HepG2 (cell line): ENCODE measurements around the gene GCNT2. TPM values are rescaled to one million over a fixed set of nuclear protein-coding genes. Genes with fewer than 3 reads are reported as not detected.

ENCODE experiments used
- CCDC6 ChIP-seq: sonication (generic); formaldehyde crosslinking; IDR thresholded peaks from 2 replicates; pipeline ENCODE4 v1.8.1; 2022; ENCODE audit warnings: mild to moderate bottlenecking, missing genetic modification reagents, moderate library complexity
- CEBPG ChIP-seq: IDR thresholded peaks from 2 replicates; pipeline ENCODE4 v1.6.1; 2016
- CREM ChIP-seq, 2 experiments: sonication (generic) in 1 of 2; formaldehyde crosslinking in 1 of 2; IDR thresholded peaks; 2 replicates each; pipeline versions ENCODE4 v1.4.0 to v1.6.1; 2016 to 2020; ENCODE audit warnings: antibody characterized with exemption in 1 of 2, mild to moderate bottlenecking in 1 of 2, missing genetic modification reagents in 1 of 2
- FOXJ3 ChIP-seq: sonication (generic); formaldehyde crosslinking; IDR thresholded peaks from 2 replicates; pipeline ENCODE4 v1.4.0; 2020; ENCODE audit warnings: missing genetic modification reagents, mild to moderate bottlenecking, borderline replicate concordance
- GATAD1 ChIP-seq: IDR thresholded peaks from 2 replicates; pipeline ENCODE4 v1.6.1; 2016; ENCODE audit warnings: missing genetic modification reagents, missing compliant biosample characterization
- HHEX ChIP-seq: IDR thresholded peaks from 2 replicates; pipeline ENCODE4 v1.6.1; 2016; ENCODE audit warnings: control low read depth
- KAT8 ChIP-seq: IDR thresholded peaks from 2 replicates; pipeline ENCODE4 v1.6.1; 2016; ENCODE audit warnings: missing genetic modification reagents, missing compliant biosample characterization
- MLX ChIP-seq: IDR thresholded peaks from 2 replicates; pipeline ENCODE4 v1.6.1; 2016
- NCOA2 ChIP-seq: sonication (generic); formaldehyde crosslinking; IDR thresholded peaks from 2 replicates; pipeline ENCODE4 v1.8.0; 2022; ENCODE audit warnings: inconsistent platforms
- NFYC ChIP-seq: IDR thresholded peaks from 2 replicates; pipeline ENCODE4 v1.6.1; 2016; ENCODE audit warnings: missing genetic modification reagents, missing compliant biosample characterization
- NKX3-1 ChIP-seq: sonication (generic); formaldehyde crosslinking; IDR thresholded peaks from 2 replicates; pipeline ENCODE4 v1.5.0; 2020; ENCODE audit warnings: missing genetic modification reagents
- NONO ChIP-seq, 2 experiments: fragments of 450-650 bp in 1 of 2; sonication (generic) in 1 of 2; formaldehyde crosslinking in 1 of 2; IDR thresholded peaks in 1 of 2; conservative IDR thresholded peaks in 1 of 2; 2 replicates each; pipeline versions ENCODE4 v1.6.1 to v1.8.0; 2017 to 2022; ENCODE audit warnings: mild to moderate bottlenecking in 1 of 2, missing genetic modification reagents in 1 of 2, moderate library complexity in 1 of 2
- PITX1 ChIP-seq: sonication (generic); formaldehyde crosslinking; IDR thresholded peaks from 2 replicates; pipeline ENCODE4 v1.5.1; 2020; ENCODE audit warnings: mild to moderate bottlenecking, missing genetic modification reagents
- POLR2A ChIP-seq, 2 experiments: IDR thresholded peaks; 2 replicates each; pipeline ENCODE4 v1.6.1; 2011; ENCODE audit warnings: low read depth in 2 of 2, low read length in 2 of 2, mild to moderate bottlenecking in 1 of 2, moderate library complexity in 1 of 2; ENCODE audit not compliant: insufficient read depth in 1 of 2
- SMYD3 ChIP-seq: sonication (generic); formaldehyde crosslinking; IDR thresholded peaks from 2 replicates; pipeline ENCODE4 v1.8.1; 2023; ENCODE audit warnings: mild to moderate bottlenecking, missing genetic modification reagents
- SP140L ChIP-seq: sonication (generic); formaldehyde crosslinking; IDR thresholded peaks from 2 replicates; pipeline ENCODE4 v1.4.0; 2020; ENCODE audit warnings: missing genetic modification reagents, borderline replicate concordance
- THAP11 ChIP-seq: IDR thresholded peaks from 2 replicates; pipeline ENCODE4 v1.6.1; 2016; ENCODE audit warnings: missing biosample characterization, missing genetic modification reagents
- ZFP36 ChIP-seq: fragments of 150-350 bp; IDR thresholded peaks from 2 replicates; pipeline ENCODE4 v1.6.1; 2018; ENCODE audit warnings: borderline replicate concordance, low read length, low read depth; ENCODE audit not compliant: partially characterized antibody
- ZNF124 ChIP-seq: sonication (generic); formaldehyde crosslinking; IDR thresholded peaks from 2 replicates; pipeline ENCODE4 v1.4.0; 2020; ENCODE audit warnings: missing genetic modification reagents
- ZNF326 ChIP-seq: sonication (generic); formaldehyde crosslinking; IDR thresholded peaks from 2 replicates; pipeline ENCODE4 v1.4.0; 2020; ENCODE audit warnings: missing genetic modification reagents, borderline replicate concordance
- polyA plus RNA-seq, 8 experiments: library from polyadenylated mRNA; depleted of rRNA in 3 of 8; stranded (reverse) in 7 of 8; unstranded in 1 of 8; fragments of >200 nt; fragmentation: Illumina TruSeq in 4 of 8; extraction: Trizol in 4 of 8; gene quantifications; 2 replicates each; pipeline versions ENCODE4 v1.2.1 to v1.2.3, GENCODE V29; 2011 to 2016; ENCODE audit warnings: low read depth in 4 of 8, missing spikeins in 1 of 8, mixed read lengths in 1 of 8; ENCODE audit not compliant: insufficient read depth in 1 of 8
- total RNA-seq, 5 experiments: library from RNA; depleted of rRNA; stranded (reverse); fragments of >200 nt; fragmentation: Illumina TruSeq; extraction: Trizol; gene quantifications; 2 replicates each; pipeline ENCODE4 v1.2.3, GENCODE V29; 2016; ENCODE audit warnings: low read depth in 1 of 5
- TF ChIP-seq, protein P1 (sequence below): IDR thresholded peaks from 2 replicates; pipeline ENCODE4 v1.4.0; 2020; ENCODE audit warnings: mild to moderate bottlenecking, missing genetic modification reagents
- TF ChIP-seq, protein P2 (sequence below): sonication (generic); formaldehyde crosslinking; IDR thresholded peaks from 2 replicates; pipeline ENCODE4 v1.4.0; 2020; ENCODE audit warnings: missing genetic modification reagents
- TF ChIP-seq, protein P3 (sequence below), 2 experiments: fragments of 450-650 bp in 1 of 2; sonication (generic) in 1 of 2; formaldehyde crosslinking; IDR thresholded peaks; 2 replicates each; pipeline versions ENCODE4 v1.5.0 to v1.8.0; 2020 to 2022; ENCODE audit warnings: mild to moderate bottlenecking in 1 of 2, missing genetic modification reagents in 1 of 2
- TF ChIP-seq, protein P4 (sequence below): sonication (generic); IDR thresholded peaks from 2 replicates; pipeline ENCODE4 v1.6.1; 2016; ENCODE audit warnings: low read depth, borderline replicate concordance

Gene GCNT2
- total and polyA plus RNA-seq, 2 of the 13 experiments (the other 11 are each of a cell fraction or from before 2014, with no cell fraction given) = 11.8 to 31.9 TPM

- TF ChIP-seq, protein P1, sequence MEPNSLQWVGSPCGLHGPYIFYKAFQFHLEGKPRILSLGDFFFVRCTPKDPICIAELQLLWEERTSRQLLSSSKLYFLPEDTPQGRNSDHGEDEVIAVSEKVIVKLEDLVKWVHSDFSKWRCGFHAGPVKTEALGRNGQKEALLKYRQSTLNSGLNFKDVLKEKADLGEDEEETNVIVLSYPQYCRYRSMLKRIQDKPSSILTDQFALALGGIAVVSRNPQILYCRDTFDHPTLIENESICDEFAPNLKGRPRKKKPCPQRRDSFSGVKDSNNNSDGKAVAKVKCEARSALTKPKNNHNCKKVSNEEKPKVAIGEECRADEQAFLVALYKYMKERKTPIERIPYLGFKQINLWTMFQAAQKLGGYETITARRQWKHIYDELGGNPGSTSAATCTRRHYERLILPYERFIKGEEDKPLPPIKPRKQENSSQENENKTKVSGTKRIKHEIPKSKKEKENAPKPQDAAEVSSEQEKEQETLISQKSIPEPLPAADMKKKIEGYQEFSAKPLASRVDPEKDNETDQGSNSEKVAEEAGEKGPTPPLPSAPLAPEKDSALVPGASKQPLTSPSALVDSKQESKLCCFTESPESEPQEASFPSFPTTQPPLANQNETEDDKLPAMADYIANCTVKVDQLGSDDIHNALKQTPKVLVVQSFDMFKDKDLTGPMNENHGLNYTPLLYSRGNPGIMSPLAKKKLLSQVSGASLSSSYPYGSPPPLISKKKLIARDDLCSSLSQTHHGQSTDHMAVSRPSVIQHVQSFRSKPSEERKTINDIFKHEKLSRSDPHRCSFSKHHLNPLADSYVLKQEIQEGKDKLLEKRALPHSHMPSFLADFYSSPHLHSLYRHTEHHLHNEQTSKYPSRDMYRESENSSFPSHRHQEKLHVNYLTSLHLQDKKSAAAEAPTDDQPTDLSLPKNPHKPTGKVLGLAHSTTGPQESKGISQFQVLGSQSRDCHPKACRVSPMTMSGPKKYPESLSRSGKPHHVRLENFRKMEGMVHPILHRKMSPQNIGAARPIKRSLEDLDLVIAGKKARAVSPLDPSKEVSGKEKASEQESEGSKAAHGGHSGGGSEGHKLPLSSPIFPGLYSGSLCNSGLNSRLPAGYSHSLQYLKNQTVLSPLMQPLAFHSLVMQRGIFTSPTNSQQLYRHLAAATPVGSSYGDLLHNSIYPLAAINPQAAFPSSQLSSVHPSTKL = peak; percentile 99
- TF ChIP-seq, protein P2, sequence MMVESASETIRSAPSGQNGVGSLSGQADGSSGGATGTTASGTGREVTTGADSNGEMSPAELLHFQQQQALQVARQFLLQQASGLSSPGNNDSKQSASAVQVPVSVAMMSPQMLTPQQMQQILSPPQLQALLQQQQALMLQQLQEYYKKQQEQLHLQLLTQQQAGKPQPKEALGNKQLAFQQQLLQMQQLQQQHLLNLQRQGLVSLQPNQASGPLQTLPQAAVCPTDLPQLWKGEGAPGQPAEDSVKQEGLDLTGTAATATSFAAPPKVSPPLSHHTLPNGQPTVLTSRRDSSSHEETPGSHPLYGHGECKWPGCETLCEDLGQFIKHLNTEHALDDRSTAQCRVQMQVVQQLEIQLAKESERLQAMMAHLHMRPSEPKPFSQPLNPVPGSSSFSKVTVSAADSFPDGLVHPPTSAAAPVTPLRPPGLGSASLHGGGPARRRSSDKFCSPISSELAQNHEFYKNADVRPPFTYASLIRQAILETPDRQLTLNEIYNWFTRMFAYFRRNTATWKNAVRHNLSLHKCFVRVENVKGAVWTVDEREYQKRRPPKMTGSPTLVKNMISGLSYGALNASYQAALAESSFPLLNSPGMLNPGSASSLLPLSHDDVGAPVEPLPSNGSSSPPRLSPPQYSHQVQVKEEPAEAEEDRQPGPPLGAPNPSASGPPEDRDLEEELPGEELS = peak; percentile 78
- TF ChIP-seq SMYD3 = 0 out of 2 replicates have a peak, but pooled peaks have one; percentile 44
- TF ChIP-seq ZNF124 (CRISPR knock-in tag) = 0 out of 2 replicates have a peak, but pooled peaks have one; percentile 26
- no peak for TF ChIP-seq CCDC6
- 0 out of 2 replicates have a peak, but pooled peaks have one; percentile 17 for TF ChIP-seq CEBPG (CRISPR knock-in tag)
- no peak for TF ChIP-seq NONO (IDR thresholded peaks at IDR 0.05)
- peak; percentile 81 for TF ChIP-seq NONO (CRISPR knock-in tag; conservative IDR thresholded peaks at IDR 0.05)
- TF ChIP-seq NKX3-1 (CRISPR knock-in tag) = peak; percentile 86
- TF ChIP-seq NCOA2 (CRISPR knock-in tag) = peak; percentile 83
- peak; percentile 99 for TF ChIP-seq HHEX
- peak; percentile 12; the same call in 1 of the 2 replicates for TF ChIP-seq NFYC (CRISPR knock-in tag)
- TF ChIP-seq MLX (CRISPR knock-in tag) = peak; percentile 47; the same call in 1 of the 2 replicates
- TF ChIP-seq, protein P3, sequence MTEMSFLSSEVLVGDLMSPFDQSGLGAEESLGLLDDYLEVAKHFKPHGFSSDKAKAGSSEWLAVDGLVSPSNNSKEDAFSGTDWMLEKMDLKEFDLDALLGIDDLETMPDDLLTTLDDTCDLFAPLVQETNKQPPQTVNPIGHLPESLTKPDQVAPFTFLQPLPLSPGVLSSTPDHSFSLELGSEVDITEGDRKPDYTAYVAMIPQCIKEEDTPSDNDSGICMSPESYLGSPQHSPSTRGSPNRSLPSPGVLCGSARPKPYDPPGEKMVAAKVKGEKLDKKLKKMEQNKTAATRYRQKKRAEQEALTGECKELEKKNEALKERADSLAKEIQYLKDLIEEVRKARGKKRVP (CRISPR knock-in tag; IDR thresholded peaks at IDR 0.05) = 0 out of 4 replicates have a peak, but pooled peaks of 1 of the 2 experiments have one; percentile 19
- TF ChIP-seq KAT8 (CRISPR knock-in tag) = peak; percentile 67
- TF ChIP-seq POLR2A (IDR thresholded peaks at IDR 0.05; ENCODE audit: insufficient read depth in 1 of 2, low read depth in 2 of 2, low read length in 2 of 2) = no peak
- no peak for TF ChIP-seq ZNF326 (CRISPR knock-in tag)
- peak; percentile 90 for TF ChIP-seq ZFP36
- peak; percentile 79 for TF ChIP-seq CREM (IDR thresholded peaks at IDR 0.05)
- no peak for TF ChIP-seq CREM (CRISPR knock-in tag; IDR thresholded peaks at IDR 0.05)
- peak; percentile 57; the same call in 1 of the 2 replicates for TF ChIP-seq THAP11
- TF ChIP-seq FOXJ3 (CRISPR knock-in tag) = peak; percentile 95; the same call in 1 of the 2 replicates
- TF ChIP-seq, protein P4, sequence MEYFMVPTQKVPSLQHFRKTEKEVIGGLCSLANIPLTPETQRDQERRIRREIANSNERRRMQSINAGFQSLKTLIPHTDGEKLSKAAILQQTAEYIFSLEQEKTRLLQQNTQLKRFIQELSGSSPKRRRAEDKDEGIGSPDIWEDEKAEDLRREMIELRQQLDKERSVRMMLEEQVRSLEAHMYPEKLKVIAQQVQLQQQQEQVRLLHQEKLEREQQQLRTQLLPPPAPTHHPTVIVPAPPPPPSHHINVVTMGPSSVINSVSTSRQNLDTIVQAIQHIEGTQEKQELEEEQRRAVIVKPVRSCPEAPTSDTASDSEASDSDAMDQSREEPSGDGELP = no peak
- TF ChIP-seq PITX1 = peak; percentile 83
- 0 out of 2 replicates have a peak, but pooled peaks have one; percentile 61 for TF ChIP-seq SP140L (CRISPR knock-in tag)
- peak; percentile 38; the same call in 1 of the 2 replicates for TF ChIP-seq GATAD1 (CRISPR knock-in tag)
These were observed 91.9 kb downstream of the GCNT2 start (continued) for GRCh38 chr6:10613077-10613476.
